Effector CD4-positive, alpha-beta T cell (primary cell): ENCODE measurements around the gene ALKBH4.
"Not testable (repeated sequence)": the region's sequence is repeated elsewhere in the genome, so short reads cannot be mapped to it uniquely, and the experiment has no call there.

ENCODE experiments used
- DNase-seq: peaks from one replicate; pipeline ENCODE4 v3.0.0-alpha.2; 2020

Gene ALKBH4

GRCh38 chr7:102454932-102455331 is 9.7 kb downstream of the ALKBH4 start:
- DNase-seq = not testable (repeated sequence)

GRCh38 chr7:102454468-102454867 is 10.2 kb downstream of the ALKBH4 start:
- no peak for DNase-seq

GRCh38 chr7:102453319-102453718 is 11.3 kb downstream of the ALKBH4 start:
- no peak for DNase-seq

- DNase-seq = no peak
Observed at GRCh38 chr7:102452451-102452850, 12.2 kb downstream of the ALKBH4 start.

- DNase-seq = no peak
Observed at GRCh38 chr7:102451371-102452054, 13.2 kb downstream of the ALKBH4 start.

GRCh38 chr7:102450242-102450641 is 14.4 kb downstream of the ALKBH4 start:
- peak; percentile 46 for DNase-seq

- no peak for DNase-seq
Observed at GRCh38 chr7:102449136-102449535, 15.5 kb downstream of the ALKBH4 start.

- DNase-seq = no peak
Observed at GRCh38 chr7:102447311-102447710, 17.4 kb downstream of the ALKBH4 start.

- no peak for DNase-seq
Observed at GRCh38 chr7:102446387-102447156, 18.1 kb downstream of the ALKBH4 start.

GRCh38 chr7:102445674-102446071 is 19.0 kb downstream of the ALKBH4 start:
- DNase-seq = no peak

GRCh38 chr7:102444961-102445673 is 19.5 kb downstream of the ALKBH4 start:
- DNase-seq = no peak

GRCh38 chr7:102439963-102440795 is 24.5 kb downstream of the ALKBH4 start:
- no peak for DNase-seq

- no peak for DNase-seq
Observed at GRCh38 chr7:102436118-102436517, 28.5 kb downstream of the ALKBH4 start.

GRCh38 chr7:102434039-102434486 is 30.6 kb downstream of the ALKBH4 start:
- DNase-seq = peak; percentile 7

- peak; percentile 88 for DNase-seq
Observed at GRCh38 chr7:102433219-102434038, 31.2 kb downstream of the ALKBH4 start, which contains the start of gene ORAI2. ORAI2 (plus strand) TSS chr7:102433575; CDS start chr7:102438957, 5,382 bp downstream.

- DNase-seq = no peak
Observed at GRCh38 chr7:102432442-102433218, 32.0 kb downstream of the ALKBH4 start.

GRCh38 chr7:102431617-102432298 is 32.9 kb downstream of the ALKBH4 start:
- DNase-seq = peak; percentile 61

GRCh38 chr7:102429141-102429899 is 35.3 kb downstream of the ALKBH4 start:
- no peak for DNase-seq

GRCh38 chr7:102427019-102427405 is 37.7 kb downstream of the ALKBH4 start:
- no peak for DNase-seq
